ENCODE data around the gene AGRN. TPM values are rescaled to one million over a fixed set of nuclear protein-coding genes. Genes with fewer than 3 reads are reported as not detected.

The AGRN gene
- total RNA-seq, 1 donor from 2014 or later, result 34.1 TPM

DNA sequence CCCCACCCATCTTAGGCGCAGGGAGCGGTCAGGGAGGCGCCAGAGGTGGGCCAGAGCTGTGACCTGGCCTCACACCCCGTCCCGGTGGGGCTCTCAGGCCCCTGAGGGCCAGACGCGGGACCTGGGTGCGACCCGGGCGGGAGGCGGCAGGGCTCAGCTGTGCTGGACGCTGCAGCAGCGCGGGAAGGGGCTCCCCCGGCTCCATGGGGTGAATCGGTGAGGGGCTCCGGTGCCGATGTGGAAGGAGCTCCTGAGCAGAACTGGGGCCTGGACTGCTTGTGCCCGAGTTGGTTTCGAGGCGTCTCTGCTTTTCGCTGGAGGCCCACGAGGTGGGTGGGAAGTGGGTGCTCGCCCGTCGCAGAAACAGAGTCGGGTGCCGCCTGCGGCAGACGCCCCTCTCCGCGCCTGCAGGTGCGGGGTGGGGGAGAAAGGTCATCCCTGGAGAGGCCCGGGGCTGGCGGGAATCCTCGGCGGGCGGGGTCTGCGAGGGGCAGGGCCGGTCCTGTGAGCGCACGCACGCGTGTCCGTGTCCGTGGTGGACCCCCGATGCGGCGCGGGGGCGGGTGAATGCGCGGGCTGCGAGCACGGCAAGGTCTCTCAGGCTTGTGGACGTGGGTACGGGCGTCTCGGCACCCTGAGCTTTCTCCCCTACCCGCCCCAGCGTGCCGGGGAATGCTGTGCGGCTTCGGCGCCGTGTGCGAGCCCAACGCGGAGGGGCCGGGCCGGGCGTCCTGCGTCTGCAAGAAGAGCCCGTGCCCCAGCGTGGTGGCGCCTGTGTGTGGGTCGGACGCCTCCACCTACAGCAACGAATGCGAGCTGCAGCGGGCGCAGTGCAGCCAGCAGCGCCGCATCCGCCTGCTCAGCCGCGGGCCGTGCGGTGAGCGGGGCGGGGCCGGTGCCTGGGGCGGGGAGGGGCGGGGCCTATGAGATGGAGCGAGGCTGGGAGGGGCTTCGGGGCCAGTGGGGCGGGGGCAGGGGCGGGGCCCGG is 20.4 kb downstream of the AGRN start:
- Mint-ChIP-seq H3K27ac (no peak overlapping the region), H3K36me3 (peaks cover 13% of the 10 kb centered on the region), H3K4me1 (peaks cover 5% of the 10 kb centered on the region), H3K9me3 (no peaks in the 10 kb centered on the region), H3K4me3 (peak overlapping the region; percentile 71), H3K27me3 (ENCODE audit: insufficient read depth, low read depth) (peaks cover 18% of the 10 kb centered on the region)
- no peak overlapping the region for H2AFZ ChIP-seq (replicated peaks)
- peaks cover 80% of the 10 kb centered on the region for H4K20me1 ChIP-seq (ENCODE audit: low read depth)
- DNase-seq (ENCODE audit: low spot score), result peak; percentile 96
- H3K9me3 ChIP-seq (ENCODE audit: low read depth), result no peaks in the 10 kb centered on the region
- no peak overlapping the region for H3K27ac ChIP-seq
- peaks cover 28% of the 10 kb centered on the region for H3K27me3 ChIP-seq
- H3K4me3 ChIP-seq, result peak overlapping the region; percentile 52
- H3K4me2 ChIP-seq, result peak overlapping the region; percentile 99
- peaks cover 12% of the 10 kb centered on the region for H3F3A ChIP-seq (ENCODE audit: low read depth)
- no peaks in the 10 kb centered on the region for H3K79me2 ChIP-seq (ENCODE audit: low read depth)
- TF ChIP-seq, protein P1, sequence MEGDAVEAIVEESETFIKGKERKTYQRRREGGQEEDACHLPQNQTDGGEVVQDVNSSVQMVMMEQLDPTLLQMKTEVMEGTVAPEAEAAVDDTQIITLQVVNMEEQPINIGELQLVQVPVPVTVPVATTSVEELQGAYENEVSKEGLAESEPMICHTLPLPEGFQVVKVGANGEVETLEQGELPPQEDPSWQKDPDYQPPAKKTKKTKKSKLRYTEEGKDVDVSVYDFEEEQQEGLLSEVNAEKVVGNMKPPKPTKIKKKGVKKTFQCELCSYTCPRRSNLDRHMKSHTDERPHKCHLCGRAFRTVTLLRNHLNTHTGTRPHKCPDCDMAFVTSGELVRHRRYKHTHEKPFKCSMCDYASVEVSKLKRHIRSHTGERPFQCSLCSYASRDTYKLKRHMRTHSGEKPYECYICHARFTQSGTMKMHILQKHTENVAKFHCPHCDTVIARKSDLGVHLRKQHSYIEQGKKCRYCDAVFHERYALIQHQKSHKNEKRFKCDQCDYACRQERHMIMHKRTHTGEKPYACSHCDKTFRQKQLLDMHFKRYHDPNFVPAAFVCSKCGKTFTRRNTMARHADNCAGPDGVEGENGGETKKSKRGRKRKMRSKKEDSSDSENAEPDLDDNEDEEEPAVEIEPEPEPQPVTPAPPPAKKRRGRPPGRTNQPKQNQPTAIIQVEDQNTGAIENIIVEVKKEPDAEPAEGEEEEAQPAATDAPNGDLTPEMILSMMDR (IDR thresholded peaks at IDR 0.05), result peak; percentile 23
- TF ChIP-seq EZH2 (IDR thresholded peaks at IDR 0.05) (peak; percentile 72), EZH2phosphoT487 (IDR thresholded peaks at IDR 0.05) (peak; percentile 49)
- no peak overlapping the region for H3K9ac ChIP-seq
- H3K36me3 ChIP-seq, result no peaks in the 10 kb centered on the region
- H3K4me1 ChIP-seq, result peaks cover 14% of the 10 kb centered on the region

GRCh38 chr1:1041092-1041523 is 21.2 kb downstream of the AGRN start:
- Histone ChIP-seq H3K27me3 (peaks cover 28% of the 10 kb centered on the region), H3F3A (ENCODE audit: low read depth) (peaks cover 12% of the 10 kb centered on the region), H3K4me3 (no peak overlapping the region), H3K4me2 (peak overlapping the region; percentile 57), H3K36me3 (no peaks in the 10 kb centered on the region), H4K20me1 (ENCODE audit: low read depth) (peaks cover 75% of the 10 kb centered on the region), H3K4me1 (peaks cover 14% of the 10 kb centered on the region), H3K9me3 (ENCODE audit: low read depth) (no peaks in the 10 kb centered on the region), H2AFZ (replicated peaks) (no peak overlapping the region), H3K9ac (no peak overlapping the region), H3K79me2 (ENCODE audit: low read depth) (no peaks in the 10 kb centered on the region), H3K27ac (no peak overlapping the region)
- peaks cover 11% of the 10 kb centered on the region for H3K36me3 Mint-ChIP-seq
- H3K9me3 Mint-ChIP-seq, result no peaks in the 10 kb centered on the region
- peaks cover 5% of the 10 kb centered on the region for H3K4me1 Mint-ChIP-seq
- H3K27ac Mint-ChIP-seq, result no peak overlapping the region
- H3K27me3 Mint-ChIP-seq (ENCODE audit: insufficient read depth, low read depth), result peaks cover 18% of the 10 kb centered on the region
- DNase-seq (ENCODE audit: low spot score), result peak; percentile 83
- TF ChIP-seq EZH2 (IDR thresholded peaks at IDR 0.05) (no peak), EZH2phosphoT487 (IDR thresholded peaks at IDR 0.05) (no peak)
- TF ChIP-seq, protein P1 (IDR thresholded peaks at IDR 0.05), result no peak
- no peak overlapping the region for H3K4me3 Mint-ChIP-seq

- H3K9me3 Mint-ChIP-seq, result no peaks in the 10 kb centered on the region
- H3K9me3 ChIP-seq (ENCODE audit: low read depth), result no peaks in the 10 kb centered on the region
- peaks cover 16% of the 10 kb centered on the region for H3K27me3 Mint-ChIP-seq (ENCODE audit: insufficient read depth, low read depth)
- H4K20me1 ChIP-seq (ENCODE audit: low read depth), result peaks cover 67% of the 10 kb centered on the region
- peaks cover 5% of the 10 kb centered on the region for H3K4me1 Mint-ChIP-seq
- H3K36me3 Mint-ChIP-seq, result peaks cover 10% of the 10 kb centered on the region
- no peak overlapping the region for H2AFZ ChIP-seq (replicated peaks)
- H3K27ac Mint-ChIP-seq, result no peak overlapping the region
- no peak overlapping the region for H3K4me3 Mint-ChIP-seq
- no peaks in the 10 kb centered on the region for H3K79me2 ChIP-seq (ENCODE audit: low read depth)
- no peak overlapping the region for H3K27ac ChIP-seq
- H3K9ac ChIP-seq, result no peak overlapping the region
- TF ChIP-seq EZH2phosphoT487 (IDR thresholded peaks at IDR 0.05) (no peak), EZH2 (IDR thresholded peaks at IDR 0.05) (no peak)
- TF ChIP-seq, protein P1 (IDR thresholded peaks at IDR 0.05), result no peak
- H3K4me3 ChIP-seq, result no peak overlapping the region
- peaks cover 14% of the 10 kb centered on the region for H3K4me1 ChIP-seq
- no peaks in the 10 kb centered on the region for H3K36me3 ChIP-seq
- H3K4me2 ChIP-seq, result no peak overlapping the region
- peaks cover 28% of the 10 kb centered on the region for H3K27me3 ChIP-seq
- peaks cover 12% of the 10 kb centered on the region for H3F3A ChIP-seq (ENCODE audit: low read depth)
- DNase-seq (ENCODE audit: low spot score), result no peak
These were observed 22.0 kb downstream of the AGRN start for GRCh38 chr1:1041873-1042272.
